Bronchial epithelial cell (primary cell): Measurements from ENCODE around the gene TMPRSS9. TPM values are rescaled to one million over a fixed set of nuclear protein-coding genes. Genes with fewer than 3 reads are reported as not detected.

ENCODE experiments used
- DNase-seq: peaks from one replicate; pipeline ENCODE4 v3.0.0-alpha.2; 2010; ENCODE audit warnings: low read depth
- FAIRE-seq: peaks from 2 replicates; lab custom pipeline; 2011; peaks lifted over from hg19 to GRCh38; lab: Jason Lieb, UNC
- H3K27me3 ChIP-seq: 2 replicates; pipeline ENCODE4 v1.5.1; 2011; ENCODE audit warnings: low read length; ENCODE audit not compliant: control insufficient read depth, insufficient read depth
- H3K36me3 ChIP-seq: 2 replicates; pipeline ENCODE4 v1.5.1; 2011; ENCODE audit warnings: low read length; ENCODE audit not compliant: control insufficient read depth, insufficient read depth
- H3K4me3 ChIP-seq: 2 replicates; pipeline ENCODE4 v1.5.1; 2011; ENCODE audit warnings: mild to moderate bottlenecking, low read depth, low read length, control low read depth
- CTCF ChIP-seq: IDR thresholded peaks from 2 replicates; pipeline ENCODE4 v1.5.1; 2011; ENCODE audit warnings: mild to moderate bottlenecking, moderate library complexity, low read length, control low read depth, inconsistent platforms; ENCODE audit not compliant: insufficient read depth, severe bottlenecking
- total RNA-seq: library from RNA; depleted of rRNA; stranded (reverse); fragments of >200 nt; gene quantifications from 2 replicates; pipeline ENCODE4 v1.2.1, GENCODE V29; 2014

Gene TMPRSS9
- total RNA-seq, 1 donor from 2014 or later: not detected

DNA sequence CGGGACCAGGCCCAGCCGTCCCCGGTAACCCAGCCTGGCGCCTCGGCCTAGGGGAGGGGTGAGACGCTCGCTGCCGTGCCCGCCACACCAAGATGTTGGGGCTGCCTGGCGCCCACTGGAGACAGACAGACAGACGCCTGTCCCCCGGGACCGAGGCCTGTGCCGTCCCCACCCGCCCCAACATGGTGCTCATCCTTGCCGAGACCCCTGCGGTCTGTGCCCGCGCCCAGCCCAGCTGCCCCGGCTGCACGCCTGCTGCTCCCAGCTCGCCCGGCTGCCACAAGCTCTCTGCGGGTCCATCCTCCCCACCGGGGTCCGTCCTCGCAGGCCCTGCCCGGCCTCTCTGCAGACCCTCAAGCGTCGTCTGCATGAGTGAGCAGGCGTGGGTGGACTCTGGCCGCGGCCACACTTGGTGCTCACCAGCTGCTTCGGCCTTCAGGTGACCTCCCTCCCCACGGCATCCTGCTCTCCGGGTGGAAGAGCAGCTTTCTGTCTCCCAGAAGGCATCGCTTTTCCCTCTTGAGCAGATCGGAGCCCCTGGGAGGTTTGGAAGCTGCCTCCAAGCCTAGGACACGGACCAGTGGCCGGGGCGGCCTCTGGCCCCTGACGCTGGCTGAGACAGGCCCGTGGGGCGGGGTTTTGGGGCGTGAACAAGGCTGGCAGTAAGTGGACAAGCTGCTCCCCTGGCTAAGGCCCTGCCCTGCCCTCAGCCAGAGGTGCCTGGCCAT, 6.7 kb upstream of the TMPRSS9 start:
- peaks cover 3% of the 10 kb centered on the region for H3K36me3 ChIP-seq
- no peak overlapping the region for H3K4me3 ChIP-seq
- FAIRE-seq (no peak), DNase-seq (no peak)
- no peaks in the 10 kb centered on the region for H3K27me3 ChIP-seq
- TF ChIP-seq CTCF: no peak

DNA sequence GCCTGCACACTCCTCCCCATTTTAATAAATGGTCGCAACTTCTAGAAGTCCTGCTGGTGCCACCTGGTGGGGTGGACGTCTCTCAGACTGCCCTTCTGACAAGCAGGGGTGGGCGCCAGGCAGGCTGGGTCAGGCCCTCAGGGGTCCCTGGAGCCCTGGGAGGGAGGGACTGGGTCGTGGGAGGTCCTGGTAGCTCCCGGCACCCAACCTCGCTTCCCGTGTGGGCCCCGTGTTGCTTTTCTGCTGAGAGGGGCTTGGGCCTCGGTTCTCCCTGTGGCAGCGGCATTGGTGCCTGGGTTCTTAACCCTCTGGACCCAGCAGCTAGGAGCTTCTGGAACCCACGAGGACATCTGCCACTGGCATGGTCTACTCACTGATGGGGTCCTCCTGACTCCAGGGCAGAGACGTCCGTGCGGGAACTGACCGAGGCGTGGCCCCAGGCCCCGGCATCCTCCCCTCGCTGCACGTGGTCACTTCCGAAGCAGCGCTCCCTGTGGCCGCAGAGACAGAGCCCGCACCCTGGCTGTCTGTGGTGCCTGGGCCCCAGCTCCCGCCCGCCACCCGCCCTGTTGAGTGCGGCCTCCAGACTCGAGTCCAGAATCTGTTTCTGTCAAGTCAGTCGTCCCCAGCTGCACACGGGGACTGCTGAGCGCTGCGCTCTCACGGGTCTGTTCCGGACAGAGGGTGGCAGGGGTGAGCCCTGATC, 6.0 kb upstream of the TMPRSS9 start:
- peaks cover under 1% of the 10 kb centered on the region for H3K27me3 ChIP-seq

DNA sequence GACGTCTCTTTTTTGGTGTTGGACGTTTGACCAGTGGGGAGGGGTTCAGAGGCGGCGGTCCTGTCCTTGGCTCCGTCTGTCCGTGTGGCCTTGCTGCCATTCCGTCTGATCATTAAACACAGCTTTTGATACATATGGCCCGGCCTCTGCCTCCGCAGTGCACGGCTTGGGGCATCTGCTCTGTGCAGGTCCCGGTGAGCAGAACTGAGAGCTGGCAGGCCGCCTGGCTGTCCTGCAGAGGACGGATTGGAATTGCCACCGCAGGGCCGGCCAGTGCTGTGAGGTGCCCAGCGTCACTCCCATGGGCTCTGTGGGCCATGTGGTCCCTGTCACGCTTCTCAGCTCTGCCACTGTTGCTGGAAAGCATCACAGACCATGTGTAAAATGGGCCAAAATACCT, 5.4 kb upstream of the TMPRSS9 start:
- no peak for TF ChIP-seq CTCF
- Histone ChIP-seq H3K36me3 (peaks cover 3% of the 10 kb centered on the region), H3K27me3 (peaks cover 3% of the 10 kb centered on the region), H3K4me3 (no peak overlapping the region)
- FAIRE-seq: no peak
- DNase-seq: no peak

More for the DNA sequence above, 6.0 kb upstream of the TMPRSS9 start:
- Histone ChIP-seq H3K36me3 (peaks cover 3% of the 10 kb centered on the region), H3K4me3 (no peak overlapping the region)
- no peak for TF ChIP-seq CTCF
- DNase-seq: no peak
- FAIRE-seq: no peak

DNA sequence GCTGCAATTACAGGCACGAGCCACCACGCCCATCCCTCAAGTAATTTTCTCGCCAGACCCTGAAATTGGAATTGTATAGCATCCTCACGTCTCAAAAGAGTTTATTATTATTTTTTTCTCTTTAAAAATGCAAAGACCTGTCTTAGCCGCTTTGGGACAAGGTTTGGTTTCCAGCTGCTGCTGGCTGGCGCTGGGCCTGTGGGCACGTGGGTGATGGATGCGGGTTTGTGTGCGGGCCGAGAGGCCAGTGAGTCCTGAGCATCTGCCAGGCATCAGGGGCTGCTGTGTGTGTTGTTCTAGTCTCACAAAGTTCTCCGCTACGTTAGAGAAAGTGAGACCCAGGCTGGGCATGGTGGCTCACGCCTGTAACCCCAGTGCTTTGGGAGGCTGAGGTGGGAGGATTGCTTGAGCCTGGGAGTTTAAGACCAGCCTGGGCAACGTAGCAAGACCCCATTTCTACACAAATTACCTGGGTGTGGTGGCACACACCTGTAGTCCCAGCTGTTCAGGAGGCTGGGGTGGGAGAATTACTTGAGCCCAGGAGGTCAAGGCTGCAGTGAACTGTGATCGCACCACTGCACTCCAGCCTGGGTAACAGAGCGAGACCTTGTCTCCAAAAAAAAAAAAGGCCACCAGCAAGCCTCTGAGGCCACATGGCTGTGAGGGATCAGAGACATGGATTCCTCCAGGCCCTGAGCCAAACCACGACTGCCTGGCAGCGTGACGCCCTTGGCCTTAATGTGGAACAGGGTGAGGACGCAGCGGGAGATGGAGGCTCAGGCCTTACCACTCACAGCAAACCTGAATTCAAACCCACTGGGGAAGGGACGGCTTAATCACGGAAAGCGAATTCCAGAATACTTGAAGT, 4.7 kb upstream of the TMPRSS9 start:
- no peak overlapping the region for H3K4me3 ChIP-seq
- TF ChIP-seq CTCF: no peak
- H3K36me3 ChIP-seq: peaks cover 3% of the 10 kb centered on the region
- H3K27me3 ChIP-seq: peaks cover 6% of the 10 kb centered on the region
- DNase-seq: no peak
- FAIRE-seq: no peak

- no peak for TF ChIP-seq CTCF
- Histone ChIP-seq H3K4me3 (no peak overlapping the region), H3K27me3 (peaks cover 7% of the 10 kb centered on the region), H3K36me3 (peaks cover 2% of the 10 kb centered on the region)
- FAIRE-seq: no peak
- no peak for DNase-seq
Measured at GRCh38 chr19:2356036-2356646, 3.9 kb upstream of the TMPRSS9 start.
